Measurements from ENCODE around the gene LYST.
"Not testable (repeated sequence)": the region's sequence is repeated elsewhere in the genome, so short reads cannot be mapped to it uniquely, and the experiment has no call there.

LYST gene

GRCh38 chr1:235644693-235645305 is 221.9 kb downstream of the LYST start:
- no peak overlapping the region for H3K4me3 ChIP-seq (ENCODE audit: low read depth, low read length)
- no peak for TF ChIP-seq CTCF (IDR thresholded peaks at IDR 0.05; ENCODE audit: borderline replicate concordance, insufficient read depth, low read depth, low read length)

- TF ChIP-seq CTCF (IDR thresholded peaks at IDR 0.05; ENCODE audit: borderline replicate concordance, insufficient read depth, low read depth, low read length), result no peak
- H3K4me3 ChIP-seq (ENCODE audit: low read depth, low read length), result no peak overlapping the region
These were observed 222.6 kb downstream of the LYST start for GRCh38 chr1:235643837-235644692.

GRCh38 chr1:235642943-235643371 is 223.7 kb downstream of the LYST start:
- H3K4me3 ChIP-seq (ENCODE audit: low read depth, low read length), result no peak overlapping the region
- TF ChIP-seq CTCF (IDR thresholded peaks at IDR 0.05; ENCODE audit: borderline replicate concordance, insufficient read depth, low read depth, low read length), result no peak

- no peak for TF ChIP-seq CTCF (IDR thresholded peaks at IDR 0.05; ENCODE audit: borderline replicate concordance, insufficient read depth, low read depth, low read length)
- H3K4me3 ChIP-seq (ENCODE audit: low read depth, low read length), result no peak overlapping the region
These were observed 224.4 kb downstream of the LYST start for GRCh38 chr1:235642011-235642942.

- H3K4me3 ChIP-seq (ENCODE audit: low read depth, low read length), result no peak overlapping the region
- TF ChIP-seq CTCF (IDR thresholded peaks at IDR 0.05; ENCODE audit: borderline replicate concordance, insufficient read depth, low read depth, low read length), result no peak
These were observed 226.1 kb downstream of the LYST start for GRCh38 chr1:235640580-235640979.

- no peak for TF ChIP-seq CTCF (IDR thresholded peaks at IDR 0.05; ENCODE audit: borderline replicate concordance, insufficient read depth, low read depth, low read length)
- no peak overlapping the region for H3K4me3 ChIP-seq (ENCODE audit: low read depth, low read length)
These were observed 227.2 kb downstream of the LYST start for GRCh38 chr1:235639226-235640205.

- not testable (repeated sequence) for H3K4me3 ChIP-seq (ENCODE audit: low read depth, low read length)
These were observed 228.1 kb downstream of the LYST start for GRCh38 chr1:235638612-235639011.

Data from GM12875 (cell line).